GM12878 (cell line): ENCODE results near the gene IGF1R. TPM values are rescaled to one million over a fixed set of nuclear protein-coding genes. Genes with fewer than 3 reads are reported as not detected.

Experiments
- ATAC-seq: fragments of 200-7000 bp; cut with Tn5 transposase; 3 replicates; pipeline ENCODE4 v1.9.1; 2020; ENCODE audit warnings: mild to moderate bottlenecking, moderate library complexity
- BruUV-seq: library from RNA; stranded (reverse); fragments of 400-500 nt; replicated peaks from 2 replicates; lab custom pipeline; 2021; lab: Mats Ljungman, UMichigan
- CTCF ChIA-PET: fragments of 300-600 bp; sonication (Branson Sonifier 250); formaldehyde crosslinking; extraction: SDS; loops from one replicate; lab custom pipeline; 2021; ENCODE audit warnings: inconsistent platforms; lab: Yijun Ruan, JAX
- POLR2A ChIA-PET: fragments of 350-600 bp; formaldehyde crosslinking; extraction: SDS; loops from one replicate; lab custom pipeline; 2021; ENCODE audit warnings: inconsistent platforms; lab: Charles Lee
- RAD21 ChIA-PET: fragments of 300-600 bp; sonication (Branson Sonifier 250); formaldehyde crosslinking; loops from one replicate; lab custom pipeline; 2023; ENCODE audit warnings: antibody characterized with exemption; ENCODE audit not compliant: unreplicated experiment; lab: Charles Lee
- SMC1A ChIA-PET: fragments of 300-600 bp; sonication (Branson Sonifier 250); formaldehyde crosslinking; loops from one replicate; lab custom pipeline; 2023; ENCODE audit not compliant: unreplicated experiment, uncharacterized antibody; lab: Charles Lee
- DNase-seq: peaks from one replicate; pipeline ENCODE4 v3.0.0-alpha.2; 2011; ENCODE audit warnings: low read depth, low spot score
- FAIRE-seq: peaks from 3 replicates; lab custom pipeline; 2011; peaks lifted over from hg19 to GRCh38; lab: Jason Lieb, UNC
- H2AFZ ChIP-seq: 2 replicates; pipeline ENCODE4 v1.6.0; 2011; ENCODE audit warnings: low read depth, low read length, control low read depth; ENCODE audit not compliant: control insufficient read depth
- H3K27ac ChIP-seq: 2 replicates; pipeline ENCODE4 v1.5.1; 2011; ENCODE audit warnings: control low read depth; ENCODE audit not compliant: control insufficient read depth, insufficient read depth
- H3K27me3 ChIP-seq, 2 experiments: replicated peaks in 1 of 2; 2 replicates each; pipeline versions ENCODE4 v1.6.0 to v1.6.1; 2011; ENCODE audit warnings: low read length in 1 of 2; ENCODE audit not compliant: control insufficient read depth in 2 of 2, insufficient read depth in 2 of 2
- H3K36me3 ChIP-seq, 2 experiments: 2 replicates each; pipeline ENCODE4 v1.5.1; 2011; ENCODE audit warnings: low read length in 1 of 2; ENCODE audit not compliant: control insufficient read depth in 2 of 2, insufficient read depth in 2 of 2
- H3K4me1 ChIP-seq: 2 replicates; pipeline ENCODE4 v1.6.1; 2011; ENCODE audit warnings: mild to moderate bottlenecking, low read length, moderate library complexity, mixed read lengths; ENCODE audit not compliant: control insufficient read depth, insufficient read depth
- H3K4me2 ChIP-seq: 2 replicates; pipeline ENCODE4 v1.6.0; 2011; ENCODE audit warnings: control low read depth; ENCODE audit not compliant: control insufficient read depth, insufficient read depth
- H3K4me3 ChIP-seq: fragments of 200-600 bp; sonication (generic); 2 replicates; pipeline ENCODE4 v1.5.1; 2016
- H3K79me2 ChIP-seq: 2 replicates; pipeline ENCODE4 v1.6.0; 2011; ENCODE audit warnings: low read length; ENCODE audit not compliant: control insufficient read depth, insufficient read depth
- H3K9ac ChIP-seq: 2 replicates; pipeline ENCODE4 v1.8.0; 2011; ENCODE audit warnings: low read length, control low read depth, mixed read lengths; ENCODE audit not compliant: control insufficient read depth, insufficient read depth
- H3K9me3 ChIP-seq: replicated peaks from 3 replicates; pipeline ENCODE4 v1.5.1; 2011; ENCODE audit warnings: mild to moderate bottlenecking, low read length; ENCODE audit not compliant: control insufficient read depth, insufficient read depth
- H4K20me1 ChIP-seq: 2 replicates; pipeline ENCODE4 v1.6.0; 2011; ENCODE audit not compliant: control insufficient read depth, insufficient read depth
- ASH2L ChIP-seq: fragments of 300-600, 200-600 bp; sonication (generic); IDR thresholded peaks from 2 replicates; pipeline ENCODE4 v1.6.1; 2017; ENCODE audit warnings: low read depth, mild to moderate bottlenecking, borderline replicate concordance
- BCL11A ChIP-seq: IDR thresholded peaks from 2 replicates; pipeline ENCODE4 v1.6.1; 2011; ENCODE audit warnings: low read depth, low read length
- EED ChIP-seq: sonication (generic); IDR thresholded peaks from 2 replicates; pipeline ENCODE4 v1.6.1; 2016; ENCODE audit warnings: antibody characterized with exemption, low read depth
- GABPA ChIP-seq: IDR thresholded peaks from 2 replicates; pipeline ENCODE4 v1.6.1; 2014; ENCODE audit warnings: antibody characterized with exemption, low read depth, mild to moderate bottlenecking, inconsistent platforms
- HDAC2 ChIP-seq: fragments of 200-600 bp; sonication (generic); IDR thresholded peaks from 2 replicates; pipeline ENCODE4 v1.6.1; 2017
- KAT2A ChIP-seq: conservative IDR thresholded peaks from 2 replicates; pipeline ENCODE4 v1.6.1; 2011; ENCODE audit warnings: low read depth, low read length; ENCODE audit not compliant: control insufficient read depth
- KLF5 ChIP-seq: fragments of 450-650 bp; IDR thresholded peaks from 2 replicates; pipeline ENCODE4 v1.6.1; 2014; ENCODE audit warnings: mild to moderate bottlenecking; ENCODE audit not compliant: partially characterized antibody
- MLLT1 ChIP-seq: fragments of 450-650 bp; IDR thresholded peaks from 2 replicates; pipeline ENCODE4 v1.6.1; 2016; ENCODE audit warnings: mild to moderate bottlenecking
- NFYA ChIP-seq: IDR thresholded peaks from 2 replicates; pipeline ENCODE4 v1.6.1; 2011; ENCODE audit warnings: low read depth, mild to moderate bottlenecking, low read length, improper control_type of control experiment, borderline replicate concordance
- NFYB ChIP-seq: IDR thresholded peaks from 2 replicates; pipeline ENCODE4 v1.6.1; 2011; ENCODE audit warnings: low read depth, mild to moderate bottlenecking, low read length, improper control_type of control experiment, moderate library complexity; ENCODE audit not compliant: insufficient read depth
- RB1 ChIP-seq: fragments of 450-650 bp; formaldehyde crosslinking; IDR thresholded peaks from 2 replicates; pipeline ENCODE4 v1.6.1; 2017; ENCODE audit warnings: mild to moderate bottlenecking, borderline replicate concordance
- SIN3A ChIP-seq: IDR thresholded peaks from 2 replicates; pipeline ENCODE4 v1.6.1; 2012; ENCODE audit warnings: low read depth, low read length, improper control_type of control experiment
- SUPT20H ChIP-seq: IDR thresholded peaks from 2 replicates; pipeline ENCODE4 v1.6.1; 2011; ENCODE audit warnings: low read depth, mild to moderate bottlenecking, low read length, moderate library complexity, borderline replicate concordance; ENCODE audit not compliant: control insufficient read depth
- WGBS: methylation state at CpG from one replicate; pipeline ENCODE4 v1.1.6; 2016; ENCODE audit warnings: low lambda C conversion rate; ENCODE audit not compliant: insufficient replicate concordance, insufficient coverage; ENCODE audit errors: missing lambda C conversion rate; 5-methylcytosine and 5-hydroxymethylcytosine counted together
- in situ Hi-C: fragments of 300-500 bp; cut with MboI; formaldehyde crosslinking; loops from 9 replicates; pipeline ENCODE4 v1.14.3; 2018; ENCODE audit warnings: mixed read lengths
- intact Hi-C: fragments of 100-400 bp; cut with micrococcal nuclease; formaldehyde crosslinking; loops from one replicate; pipeline ENCODE4 v1.14.2; 2022; ENCODE audit not compliant: unreplicated experiment
- polyA plus RNA-seq, 11 experiments: library from polyadenylated mRNA; depleted of rRNA in 4 of 11; unstranded in 6 of 11; stranded (reverse) in 5 of 11; fragments of >200 nt; fragmentation: Nextera tagmentation in 4 of 11; fragmentation: Illumina TruSeq in 1 of 11; extraction: Ambion mirVana in 4 of 11; extraction: Trizol in 1 of 11; gene quantifications; 1 replicate in 1 of 11; 2 replicates in 10 of 11; pipeline versions ENCODE4 v1.2.1 to v1.2.3, GENCODE V29; 2011 to 2016; ENCODE audit warnings: inconsistent platforms in 2 of 11, missing spikeins in 2 of 11, low read depth in 1 of 11
- total RNA-seq, 4 experiments: library from RNA; depleted of rRNA in 3 of 4; stranded (reverse); fragments of >200 nt in 3 of 4; fragmentation: Illumina TruSeq in 1 of 4; extraction: Trizol in 1 of 4; gene quantifications; 2 replicates each; pipeline versions ENCODE4 v1.2.1 to v1.2.3, GENCODE V29; 2013 to 2021

IGF1R gene
- total and polyA plus RNA-seq, 10 of the 15 experiments (the other 5 are each of a cell fraction or from before 2014, with no cell fraction given) = 0.03 to 2.7 (median 0.66) TPM

- intact Hi-C loops (no loop called here), in situ Hi-C loops (no loop called here)
- H3K27ac ChIP-seq = no peak overlapping the region
- ChIA-PET SMC1A (interaction anchor here (0.7 to 1.3 kb wide), 2 partner anchors 9 to 51 kb away, joined by 3 to 4 read pairs; no protein-coding TSS in a partner anchor), RAD21 (interaction anchor here (1.4 kb wide), 1 partner anchor 42 kb away, joined by 4 read pairs; no protein-coding TSS in a partner anchor), CTCF (interaction anchor here (0.6 to 3.3 kb wide), 3 partner anchors 9 to 64 kb away, joined by 3 to 14 read pairs (median 6); no protein-coding TSS in a partner anchor), POLR2A (interaction anchor here (1.5 kb wide), 1 partner anchor 9 kb away, joined by 5 read pairs; no protein-coding TSS in a partner anchor)
- H4K20me1 ChIP-seq = no peaks in the 10 kb centered on the region
- FAIRE-seq (no peak), ATAC-seq (no peak), DNase-seq (no peak)
- H3K27me3 ChIP-seq = no peaks in the 10 kb centered on the region
- no peaks in the 10 kb centered on the region for H3K79me2 ChIP-seq
- H3K4me1 ChIP-seq = peaks cover 3% of the 10 kb centered on the region
- 43% methylated on average over 15 of the region's 15 CpGs for WGBS
- TF ChIP-seq SUPT20H (no peak), EED (no peak), RB1 (no peak), HDAC2 (no peak), SIN3A (no peak), KLF5 (no peak), NFYA (no peak), NFYB (no peak), BCL11A (no peak), KAT2A (no peak), MLLT1 (no peak), GABPA (no peak), ASH2L (no peak)
- H3K9me3 ChIP-seq = no peaks in the 10 kb centered on the region
- H2AFZ ChIP-seq = no peak overlapping the region
- H3K4me3 ChIP-seq = no peak overlapping the region
- no peaks in the 10 kb centered on the region for H3K36me3 ChIP-seq
- no TSS peak for BruUV-seq
- no peak overlapping the region for H3K9ac ChIP-seq
- no peak overlapping the region for H3K4me2 ChIP-seq
Measured at GRCh38 chr15:98946301-98947255, 298.2 kb downstream of the IGF1R start.
